Esophagus muscularis mucosa (tissue), 4 donors: ENCODE measurements around the gene PREX1. TPM values are rescaled to one million over a fixed set of nuclear protein-coding genes. Genes with fewer than 3 reads are reported as not detected.

Experiments used
- DNase-seq: peaks from one replicate; pipeline ENCODE4 v3.0.0-alpha.2; 2017; ENCODE audit errors: extremely low spot score
- H3K27ac ChIP-seq, 4 donors: fragments of 200-600 bp; sonication (generic); replicated peaks in 1 of 4; 1 replicate in 3 of 4; 2 replicates in 1 of 4; pipeline ENCODE4 v1.5.1; 2016 to 2019; ENCODE audit warnings: mild to moderate bottlenecking in 1 of 4
- H3K27me3 ChIP-seq, 4 donors: fragments of 200-600 bp; sonication (generic); one replicate each; pipeline versions ENCODE4 v1.5.1 to v1.6.0; 2016 to 2019
- H3K36me3 ChIP-seq, 4 donors: fragments of 200-600 bp; sonication (generic); one replicate each; pipeline ENCODE4 v1.5.1; 2016 to 2019
- H3K4me1 ChIP-seq, 4 donors: fragments of 200-600 bp; sonication (generic); one replicate each; pipeline ENCODE4 v1.5.1; 2016 to 2019
- H3K4me3 ChIP-seq, 4 donors: fragments of 200-600 bp; sonication (generic); 1 replicate in 2 of 4; 2 replicates in 2 of 4; pipeline ENCODE4 v1.5.1; 2016 to 2019; ENCODE audit warnings: mild to moderate bottlenecking in 4 of 4, moderate library complexity in 1 of 4
- H3K9me3 ChIP-seq, 4 donors: fragments of 200-600 bp; sonication (generic); 1 replicate in 3 of 4; 2 replicates in 1 of 4; pipeline ENCODE4 v1.5.1; 2016 to 2019
- EP300 ChIP-seq: sonication (generic); formaldehyde crosslinking; IDR thresholded peaks from one replicate; pipeline ENCODE4 v1.6.1; 2017; ENCODE audit warnings: antibody characterized with exemption
- POLR2A ChIP-seq: fragments of 450-650 bp; IDR thresholded peaks from one replicate; pipeline ENCODE4 v1.6.1; 2017; ENCODE audit warnings: antibody characterized with exemption, moderate library complexity, mild to moderate bottlenecking, low read depth
- POLR2AphosphoS5 ChIP-seq, 2 donors: sonication (generic); formaldehyde crosslinking; IDR thresholded peaks; one replicate each; pipeline ENCODE4 v1.6.1; 2017; ENCODE audit warnings: antibody characterized with exemption in 2 of 2
- WGBS: methylation state at CpG from one replicate; pipeline ENCODE4 v1.1.5; 2018; 5-methylcytosine and 5-hydroxymethylcytosine counted together
- intact Hi-C: fragments of 100-400 bp; cut with DNase I; formaldehyde crosslinking; loops from one replicate; pipeline ENCODE4 v1.15.1; 2023
- total RNA-seq, 4 donors: library from RNA; depleted of rRNA; stranded (reverse); fragments of >200 nt; gene quantifications; one replicate each; pipeline versions ENCODE4 v1.1.0 to v1.2.1, GENCODE V29; 2016
- TF ChIP-seq, protein P1 (sequence below), 3 experiments: fragments of 200-600 bp in 2 of 3; fragments of 450-650 bp in 1 of 3; sonication (generic) in 2 of 3; IDR thresholded peaks; one replicate each; pipeline ENCODE4 v1.5.1; 2017 to 2019; ENCODE audit warnings: antibody characterized with exemption in 3 of 3, mild to moderate bottlenecking in 2 of 3, moderate library complexity in 1 of 3

Gene PREX1
- total RNA-seq, 4 donors from 2014 or later, result 20.8 to 37.1 (median 24.3) TPM

DNA sequence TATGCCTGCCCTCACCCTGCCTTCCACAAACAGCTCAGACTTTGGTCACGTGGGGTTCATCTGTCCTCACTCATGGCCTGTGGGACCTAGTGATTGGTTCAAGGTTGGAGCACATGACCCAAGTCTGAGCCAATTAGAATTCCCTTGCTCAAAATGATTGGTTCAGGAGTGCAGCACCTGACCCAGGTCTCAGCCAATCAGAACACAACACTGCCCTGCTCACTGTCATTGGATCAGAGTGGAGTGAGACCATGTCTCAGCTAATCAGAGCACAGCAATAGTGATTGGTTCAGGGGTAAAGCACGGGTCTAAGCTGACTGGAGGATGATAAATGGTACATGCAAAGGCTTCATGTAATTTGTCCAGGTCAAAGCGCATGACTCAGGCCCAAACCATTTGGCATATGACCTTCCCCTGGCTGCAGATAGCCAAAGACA, 102.2 kb downstream of the PREX1 start:
- 74% methylated on average over 3 of the region's 3 CpGs for WGBS
- intact Hi-C loops, result no loop called here

GRCh38 chr20:48724891-48725554, 102.8 kb downstream of the PREX1 start:
- WGBS, result 92% methylated on average over 9 of the region's 11 CpGs
- intact Hi-C loops, result no loop called here
- Histone ChIP-seq H3K27me3 (no peaks in the 10 kb centered on the region), H3K4me1 (peaks cover 12 to 63% (median 50%) of the 10 kb centered on the region in 4 donors), H3K4me3 (no peak overlapping the region), H3K9me3 (no peaks in the 10 kb centered on the region), H3K36me3 (peaks cover 0 to 24% (median 3%) of the 10 kb centered on the region in 4 donors), H3K27ac (peak overlapping the region in 1 of 4 donors; percentile 74)
- no peak for DNase-seq
- TF ChIP-seq, protein P1, sequence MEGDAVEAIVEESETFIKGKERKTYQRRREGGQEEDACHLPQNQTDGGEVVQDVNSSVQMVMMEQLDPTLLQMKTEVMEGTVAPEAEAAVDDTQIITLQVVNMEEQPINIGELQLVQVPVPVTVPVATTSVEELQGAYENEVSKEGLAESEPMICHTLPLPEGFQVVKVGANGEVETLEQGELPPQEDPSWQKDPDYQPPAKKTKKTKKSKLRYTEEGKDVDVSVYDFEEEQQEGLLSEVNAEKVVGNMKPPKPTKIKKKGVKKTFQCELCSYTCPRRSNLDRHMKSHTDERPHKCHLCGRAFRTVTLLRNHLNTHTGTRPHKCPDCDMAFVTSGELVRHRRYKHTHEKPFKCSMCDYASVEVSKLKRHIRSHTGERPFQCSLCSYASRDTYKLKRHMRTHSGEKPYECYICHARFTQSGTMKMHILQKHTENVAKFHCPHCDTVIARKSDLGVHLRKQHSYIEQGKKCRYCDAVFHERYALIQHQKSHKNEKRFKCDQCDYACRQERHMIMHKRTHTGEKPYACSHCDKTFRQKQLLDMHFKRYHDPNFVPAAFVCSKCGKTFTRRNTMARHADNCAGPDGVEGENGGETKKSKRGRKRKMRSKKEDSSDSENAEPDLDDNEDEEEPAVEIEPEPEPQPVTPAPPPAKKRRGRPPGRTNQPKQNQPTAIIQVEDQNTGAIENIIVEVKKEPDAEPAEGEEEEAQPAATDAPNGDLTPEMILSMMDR (IDR thresholded peaks at IDR 0.05), result no peak
- no peak for TF ChIP-seq EP300
- TF ChIP-seq POLR2AphosphoS5 (IDR thresholded peaks at IDR 0.05), result no peak
- no peak for TF ChIP-seq POLR2A

More for the DNA sequence above, 102.2 kb downstream of the PREX1 start:
- H3K9me3 ChIP-seq, result no peaks in the 10 kb centered on the region
- TF ChIP-seq POLR2AphosphoS5 (IDR thresholded peaks at IDR 0.05) (no peak), POLR2A (no peak), EP300 (no peak)
- TF ChIP-seq, protein P1 (IDR thresholded peaks at IDR 0.05), result no peak
- no peak overlapping the region for H3K4me3 ChIP-seq
- peaks cover 12 to 63% (median 49%) of the 10 kb centered on the region in 4 donors for H3K4me1 ChIP-seq
- no peaks in the 10 kb centered on the region for H3K27me3 ChIP-seq
- H3K36me3 ChIP-seq, result peaks cover 0 to 24% (median 3%) of the 10 kb centered on the region in 4 donors
- no peak for DNase-seq
- H3K27ac ChIP-seq, result peak overlapping the region in 1 of 4 donors; percentile 30

DNA sequence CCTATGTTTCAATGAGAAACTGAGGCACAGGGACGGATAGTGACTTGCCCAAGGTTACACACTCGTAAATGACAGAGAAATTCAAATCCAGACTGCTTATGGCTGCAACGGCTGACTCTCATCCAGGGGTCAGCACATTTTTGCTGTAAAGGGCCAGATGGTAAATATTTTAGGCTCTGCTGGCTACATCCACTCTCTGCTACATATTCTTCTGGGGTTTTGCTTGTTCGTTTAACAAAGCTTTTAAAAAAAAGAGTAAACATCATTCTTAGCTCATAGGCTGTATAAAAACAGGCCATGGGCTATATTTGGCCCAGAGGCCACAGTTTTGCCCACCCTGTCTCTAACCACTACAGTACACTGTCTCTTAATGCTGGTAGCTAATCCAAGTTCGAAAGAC, 103.4 kb downstream of the PREX1 start:
- Histone ChIP-seq H3K4me1 (peaks cover 12 to 61% (median 50%) of the 10 kb centered on the region in 4 donors), H3K27ac (peak overlapping the region in 3 of 4 donors; percentile 60 to 74 (median 67)), H3K4me3 (no peak overlapping the region), H3K9me3 (peaks cover 0 to 5% (median 0%) of the 10 kb centered on the region in 4 donors), H3K27me3 (no peaks in the 10 kb centered on the region), H3K36me3 (peaks cover 0 to 18% (median 3%) of the 10 kb centered on the region in 4 donors)
- no peak for DNase-seq
- no peak for TF ChIP-seq POLR2A
- TF ChIP-seq EP300, result no peak
- TF ChIP-seq POLR2AphosphoS5 (IDR thresholded peaks at IDR 0.05), result no peak
- TF ChIP-seq, protein P1 (IDR thresholded peaks at IDR 0.05), result no peak
- WGBS, result 81% methylated on average over 5 of the region's 5 CpGs
- intact Hi-C loops, result no loop called here

- H3K4me3 ChIP-seq, result no peak overlapping the region
- no peaks in the 10 kb centered on the region for H3K27me3 ChIP-seq
- intact Hi-C loops, result no loop called here
- peak overlapping the region; percentile 60 to 74 (median 64) for H3K27ac ChIP-seq
- DNase-seq, result no peak
- H3K4me1 ChIP-seq, result peaks cover 12 to 59% (median 50%) of the 10 kb centered on the region in 4 donors
- TF ChIP-seq, protein P1 (IDR thresholded peaks at IDR 0.05), result no peak
- TF ChIP-seq POLR2AphosphoS5 (IDR thresholded peaks at IDR 0.05) (no peak), POLR2A (no peak), EP300 (no peak)
- 65% methylated on average over 29 of the region's 29 CpGs for WGBS
- peaks cover 0 to 9% (median 0%) of the 10 kb centered on the region in 4 donors for H3K9me3 ChIP-seq
- peaks cover 0 to 18% (median 3%) of the 10 kb centered on the region in 4 donors for H3K36me3 ChIP-seq
Measured at GRCh38 chr20:48723308-48724264, 104.2 kb downstream of the PREX1 start.
